ENCODE measurements around the gene ANKH. TPM values are rescaled to one million over a fixed set of nuclear protein-coding genes. Genes with fewer than 3 reads are reported as not detected.

ANKH gene
- total RNA-seq, 4 donors from 2014 or later = 33.4 to 49.4 (median 38.0) TPM

DNA sequence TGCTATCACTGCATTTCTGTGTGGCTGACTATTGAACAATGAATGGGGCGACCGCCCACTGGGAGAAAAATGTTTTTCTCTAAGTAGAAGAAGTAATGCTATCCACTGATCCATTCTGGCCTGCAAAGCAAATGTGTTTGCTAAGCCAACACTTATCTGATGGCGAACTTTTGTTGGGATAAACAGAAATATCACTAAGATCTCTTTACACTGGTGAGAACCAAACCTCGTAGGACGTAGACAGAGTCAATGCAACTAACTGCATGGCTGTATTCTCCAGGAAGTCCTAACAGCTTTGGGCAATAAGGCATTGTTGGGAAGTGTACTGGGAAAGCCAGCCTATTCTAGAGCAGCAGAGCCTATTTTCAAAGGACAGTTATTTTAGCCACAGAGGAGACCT lies 77.7 kb downstream of the ANKH start:
- no peaks in the 10 kb centered on the region for H3K9me3 ChIP-seq
- TF ChIP-seq POLR2AphosphoS5 (IDR thresholded peaks at IDR 0.05) (no peak), EP300 (IDR thresholded peaks at IDR 0.05) (no peak), POLR2A (IDR thresholded peaks at IDR 0.05; ENCODE audit: low read depth) (no peak)
- TF ChIP-seq, protein P1, sequence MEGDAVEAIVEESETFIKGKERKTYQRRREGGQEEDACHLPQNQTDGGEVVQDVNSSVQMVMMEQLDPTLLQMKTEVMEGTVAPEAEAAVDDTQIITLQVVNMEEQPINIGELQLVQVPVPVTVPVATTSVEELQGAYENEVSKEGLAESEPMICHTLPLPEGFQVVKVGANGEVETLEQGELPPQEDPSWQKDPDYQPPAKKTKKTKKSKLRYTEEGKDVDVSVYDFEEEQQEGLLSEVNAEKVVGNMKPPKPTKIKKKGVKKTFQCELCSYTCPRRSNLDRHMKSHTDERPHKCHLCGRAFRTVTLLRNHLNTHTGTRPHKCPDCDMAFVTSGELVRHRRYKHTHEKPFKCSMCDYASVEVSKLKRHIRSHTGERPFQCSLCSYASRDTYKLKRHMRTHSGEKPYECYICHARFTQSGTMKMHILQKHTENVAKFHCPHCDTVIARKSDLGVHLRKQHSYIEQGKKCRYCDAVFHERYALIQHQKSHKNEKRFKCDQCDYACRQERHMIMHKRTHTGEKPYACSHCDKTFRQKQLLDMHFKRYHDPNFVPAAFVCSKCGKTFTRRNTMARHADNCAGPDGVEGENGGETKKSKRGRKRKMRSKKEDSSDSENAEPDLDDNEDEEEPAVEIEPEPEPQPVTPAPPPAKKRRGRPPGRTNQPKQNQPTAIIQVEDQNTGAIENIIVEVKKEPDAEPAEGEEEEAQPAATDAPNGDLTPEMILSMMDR (IDR thresholded peaks at IDR 0.05) = no peak
- no peak for DNase-seq (ENCODE audit: extremely low spot score)
- no peaks in the 10 kb centered on the region for H3K4me1 ChIP-seq
- WGBS = 96% methylated on average over 5 of the region's 5 CpGs
- no peak overlapping the region for H3K27ac ChIP-seq (replicated peaks in 1 of 4)
- intact Hi-C loops (cut with DNase I) = no loop called here
- H3K27me3 ChIP-seq = no peaks in the 10 kb centered on the region
- H3K4me3 ChIP-seq = no peak overlapping the region
- H3K36me3 ChIP-seq = no peaks in the 10 kb centered on the region

DNA sequence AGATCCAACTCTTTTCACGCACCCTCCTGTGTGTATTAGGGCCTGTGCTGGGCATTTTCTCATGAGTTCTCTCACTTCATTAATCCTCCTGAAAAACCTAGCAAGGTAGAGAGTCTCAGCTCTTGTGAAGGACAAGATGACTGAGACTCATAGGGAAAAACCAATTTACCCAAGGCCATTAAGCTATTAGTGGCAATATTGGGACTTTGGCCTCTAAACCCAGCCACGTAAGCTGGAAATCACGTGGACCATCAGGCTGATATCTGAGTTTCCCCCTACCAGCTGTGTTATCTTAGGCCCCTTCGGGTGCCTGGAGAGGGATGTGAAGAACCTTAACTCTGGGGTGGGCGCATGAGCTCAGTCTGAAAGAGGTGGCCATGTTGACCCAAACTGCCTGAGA lies 80.7 kb downstream of the ANKH start:
- intact Hi-C loops (cut with DNase I) = no loop called here
- no peak for DNase-seq (ENCODE audit: extremely low spot score)
- no peaks in the 10 kb centered on the region for H3K27me3 ChIP-seq
- 100% methylated on average over 4 of the region's 5 CpGs for WGBS
- H3K4me3 ChIP-seq = no peak overlapping the region
- H3K9me3 ChIP-seq = no peaks in the 10 kb centered on the region
- H3K27ac ChIP-seq (replicated peaks in 1 of 4) = no peak overlapping the region
- TF ChIP-seq, protein P1 (IDR thresholded peaks at IDR 0.05) = no peak
- TF ChIP-seq POLR2A (IDR thresholded peaks at IDR 0.05; ENCODE audit: low read depth) (no peak), EP300 (IDR thresholded peaks at IDR 0.05) (no peak), POLR2AphosphoS5 (IDR thresholded peaks at IDR 0.05) (no peak)
- H3K4me1 ChIP-seq = peaks cover 0 to 8% (median 1%) of the 10 kb centered on the region in 4 donors
- H3K36me3 ChIP-seq = no peaks in the 10 kb centered on the region

GRCh38 chr5:14790220-14790619 lies 81.4 kb downstream of the ANKH start:
- no peak overlapping the region for H3K27ac ChIP-seq (replicated peaks in 1 of 4)
- H3K9me3 ChIP-seq = no peaks in the 10 kb centered on the region
- TF ChIP-seq EP300 (IDR thresholded peaks at IDR 0.05) (no peak), POLR2AphosphoS5 (IDR thresholded peaks at IDR 0.05) (no peak)
- DNase-seq (ENCODE audit: extremely low spot score) = no peak
- H3K27me3 ChIP-seq = no peaks in the 10 kb centered on the region
- intact Hi-C loops (cut with DNase I) = no loop called here
- WGBS = 80% methylated on average over 2 of the region's 2 CpGs
- no peaks in the 10 kb centered on the region for H3K36me3 ChIP-seq
- H3K4me1 ChIP-seq = peaks cover 0 to 8% (median 1%) of the 10 kb centered on the region in 4 donors
- no peak overlapping the region for H3K4me3 ChIP-seq

- intact Hi-C loops (cut with DNase I) = no loop called here
- 94% methylated on average over 6 of the region's 6 CpGs for WGBS
- H3K4me3 ChIP-seq = no peak overlapping the region
- no peaks in the 10 kb centered on the region for H3K27me3 ChIP-seq
- TF ChIP-seq, protein P1 (IDR thresholded peaks at IDR 0.05) = no peak
- H3K27ac ChIP-seq (replicated peaks in 1 of 4) = no peak overlapping the region
- no peak for DNase-seq (ENCODE audit: extremely low spot score)
- no peaks in the 10 kb centered on the region for H3K9me3 ChIP-seq
- peaks cover 0 to 3% (median 0%) of the 10 kb centered on the region in 4 donors for H3K36me3 ChIP-seq
- H3K4me1 ChIP-seq = peaks cover 0 to 8% (median 1%) of the 10 kb centered on the region in 4 donors
Measured at GRCh38 chr5:14787801-14788579, 83.6 kb downstream of the ANKH start.

DNA sequence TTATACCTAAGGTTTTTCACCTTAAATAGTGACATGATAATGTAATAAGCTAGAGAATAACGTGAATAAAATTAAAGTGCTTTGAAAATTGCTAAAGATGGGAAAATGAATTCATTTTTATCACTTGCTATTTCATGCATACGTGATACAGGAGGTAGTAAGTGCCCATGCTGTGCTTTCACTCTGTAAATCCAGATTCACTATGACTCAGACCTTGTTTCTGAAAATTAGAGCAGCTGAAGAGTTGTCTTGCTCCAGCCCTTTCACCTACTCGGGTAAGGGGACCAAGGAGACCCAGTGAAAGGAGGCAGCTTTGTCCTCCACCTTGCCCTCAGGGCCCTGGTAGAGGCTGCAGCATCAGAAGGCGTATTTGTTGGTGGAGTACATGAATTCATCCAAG lies 87.9 kb downstream of the ANKH start:
- no peak for DNase-seq (ENCODE audit: extremely low spot score)
- no peak overlapping the region for H3K27ac ChIP-seq (replicated peaks in 1 of 4)
- H3K36me3 ChIP-seq = peaks cover 0 to 3% (median 0%) of the 10 kb centered on the region in 4 donors
- H3K27me3 ChIP-seq = no peaks in the 10 kb centered on the region
- H3K4me3 ChIP-seq = no peak overlapping the region
- no peaks in the 10 kb centered on the region for H3K9me3 ChIP-seq
- intact Hi-C loops (cut with DNase I) = no loop called here
- TF ChIP-seq EP300 (IDR thresholded peaks at IDR 0.05) (no peak), POLR2AphosphoS5 (IDR thresholded peaks at IDR 0.05) (no peak), POLR2A (IDR thresholded peaks at IDR 0.05; ENCODE audit: low read depth) (no peak)
- TF ChIP-seq, protein P1 (IDR thresholded peaks at IDR 0.05) = no peak
- peaks cover 0 to 10% (median 1%) of the 10 kb centered on the region in 4 donors for H3K4me1 ChIP-seq
- WGBS = 97% methylated on average over 4 of the region's 4 CpGs
